HCT116 (cell line): ENCODE results near the gene CDC45. TPM values are rescaled to one million over a fixed set of nuclear protein-coding genes. Genes with fewer than 3 reads are reported as not detected.

Experiments used
- ATAC-seq: fragments of 200-7000 bp; cut with Tn5 transposase; 2 replicates; pipeline ENCODE4 v1.9.1; 2020; ENCODE audit warnings: mild to moderate bottlenecking, moderate library complexity
- BruUV-seq: library from RNA; stranded (reverse); fragments of 400-500 nt; replicated peaks from 2 replicates; lab custom pipeline; 2021; lab: Mats Ljungman, UMichigan
- CTCF ChIA-PET: fragments of 300-600 bp; sonication (Branson Sonifier 250); formaldehyde crosslinking; loops from one replicate; lab custom pipeline; 2021; ENCODE audit warnings: antibody characterized with exemption; lab: Charles Lee
- POLR2A ChIA-PET: fragments of 300-600, 350-600 bp; sonication (Branson Sonifier 250); formaldehyde crosslinking; loops from one replicate; lab custom pipeline; 2021; ENCODE audit warnings: antibody characterized with exemption; lab: Charles Lee
- RAD21 ChIA-PET, 2 experiments: fragments of 300-600 bp; sonication (Branson Sonifier 250); formaldehyde crosslinking; loops; one replicate each; lab custom pipeline; 2023; ENCODE audit warnings: low total read pairs in 2 of 2; ENCODE audit not compliant: uncharacterized antibody in 2 of 2, unreplicated experiment in 2 of 2, low non-redundant PET in 1 of 2; lab: Charles Lee
- DNase-seq: peaks from one replicate; pipeline ENCODE4 v3.0.0-alpha.2; 2010; ENCODE audit warnings: low read depth, low spot score
- H2AFZ ChIP-seq: fragments of 200-600 bp; shearing (Covaris generic), sonication (generic); 2 replicates; pipeline ENCODE4 v1.6.1; 2017; ENCODE audit warnings: low read depth, mixed run types, mixed read lengths, antibody characterized with exemption, low read length; ENCODE audit not compliant: poor library complexity, severe bottlenecking
- H3K27ac ChIP-seq: 2 replicates; pipeline ENCODE4 v1.5.1; 2012; ENCODE audit warnings: low read depth, low read length
- H3K27me3 ChIP-seq: fragments of 200-600 bp; sonication (generic); 2 replicates; pipeline ENCODE4 v1.6.1; 2016; ENCODE audit warnings: mixed run types, low read length, mixed read lengths; ENCODE audit not compliant: insufficient read depth
- H3K36me3 ChIP-seq, 2 experiments: fragments of 200-500 bp in 1 of 2; fragments of 200-600 bp in 1 of 2; sonication (Bioruptor generic) in 1 of 2; sonication (generic) in 1 of 2; 2 replicates each; pipeline versions ENCODE4 v1.5.1 to v1.6.1; 2014 to 2016; ENCODE audit warnings: low read length in 2 of 2, inconsistent platforms in 1 of 2, mixed read lengths in 1 of 2, mixed run types in 1 of 2; ENCODE audit not compliant: insufficient read depth in 2 of 2, control insufficient read depth in 1 of 2
- H3K4me1 ChIP-seq, 2 experiments: fragments of 200-600 bp in 1 of 2; sonication (generic) in 1 of 2; 2 replicates each; pipeline versions ENCODE4 v1.5.1 to v1.6.1; 2012 to 2017; ENCODE audit warnings: low read length in 2 of 2, inconsistent platforms in 1 of 2, mild to moderate bottlenecking in 1 of 2, mixed read lengths in 1 of 2, mixed run types in 1 of 2, moderate library complexity in 1 of 2; ENCODE audit not compliant: insufficient read depth in 2 of 2, control insufficient read depth in 1 of 2
- H3K4me2 ChIP-seq: fragments of 200-600 bp; sonication (generic); 2 replicates; pipeline ENCODE4 v1.6.1; 2017; ENCODE audit warnings: mixed run types, low read length, mixed read lengths
- H3K4me3 ChIP-seq, 2 experiments: fragments of 200-600 bp in 1 of 2; sonication (generic) in 1 of 2; replicated peaks in 1 of 2; 2 replicates each; pipeline ENCODE4 v1.5.1; 2011 to 2016; ENCODE audit warnings: low read length in 2 of 2, control low read depth in 1 of 2, low read depth in 1 of 2, mild to moderate bottlenecking in 1 of 2, mixed read lengths in 1 of 2, mixed run types in 1 of 2
- H3K79me2 ChIP-seq: fragments of 200-600 bp; sonication (generic); 2 replicates; pipeline ENCODE4 v1.6.1; 2017; ENCODE audit warnings: mild to moderate bottlenecking, mixed run types, low read length, moderate library complexity, mixed read lengths; ENCODE audit not compliant: insufficient read depth
- H3K9ac ChIP-seq: fragments of 200-600 bp; sonication (generic); 2 replicates; pipeline ENCODE4 v1.6.1; 2016; ENCODE audit warnings: low read length, mixed read lengths
- H3K9me2 ChIP-seq: fragments of 200-600 bp; sonication (generic), shearing (Covaris generic); 2 replicates; pipeline ENCODE4 v1.6.1; 2017; ENCODE audit warnings: mixed run types, mild to moderate bottlenecking, moderate library complexity; ENCODE audit not compliant: insufficient read depth
- H3K9me3 ChIP-seq, 2 experiments: fragments of 200-500 bp in 1 of 2; fragments of 200-600 bp in 1 of 2; sonication (Bioruptor generic) in 1 of 2; sonication (generic) in 1 of 2; 2 replicates each; pipeline ENCODE4 v1.6.1; 2014 to 2017; ENCODE audit warnings: low read length in 2 of 2, mixed read lengths in 2 of 2, inconsistent platforms in 1 of 2, low read depth in 1 of 2, mild to moderate bottlenecking in 1 of 2, mixed run types in 1 of 2, moderate library complexity in 1 of 2; ENCODE audit not compliant: control insufficient read depth in 1 of 2, insufficient read depth in 1 of 2
- H4K20me1 ChIP-seq: fragments of 200-600 bp; sonication (generic), shearing (Covaris generic); 2 replicates; pipeline ENCODE4 v1.6.1; 2017; ENCODE audit warnings: mixed run types, mild to moderate bottlenecking, moderate library complexity; ENCODE audit not compliant: insufficient read depth
- CBX3 ChIP-seq: IDR thresholded peaks from 2 replicates; pipeline ENCODE4 v1.6.1; 2012; ENCODE audit warnings: low read depth
- CEBPB ChIP-seq: IDR thresholded peaks from 2 replicates; pipeline ENCODE4 v1.6.1; 2012; ENCODE audit warnings: low read depth
- ELF1 ChIP-seq: IDR thresholded peaks from 2 replicates; pipeline ENCODE4 v1.6.1; 2012; ENCODE audit warnings: low read depth, borderline replicate concordance
- EZH2 ChIP-seq: fragments of 200-600 bp; sonication (generic); IDR thresholded peaks from 2 replicates; pipeline ENCODE4 v1.6.1; 2017; ENCODE audit warnings: antibody characterized with exemption, mixed run types
- EZH2phosphoT487 ChIP-seq: fragments of 200-600 bp; IDR thresholded peaks from 2 replicates; pipeline ENCODE4 v1.6.1; 2018; ENCODE audit warnings: antibody characterized with exemption, borderline replicate concordance
- FOSL1 ChIP-seq: IDR thresholded peaks from 2 replicates; pipeline ENCODE4 v1.6.1; 2012; ENCODE audit warnings: low read depth
- MAX ChIP-seq: IDR thresholded peaks from 2 replicates; pipeline ENCODE4 v1.6.1; 2012
- RAD21 ChIP-seq: IDR thresholded peaks from 2 replicates; pipeline ENCODE4 v1.6.1; 2012; ENCODE audit warnings: low read depth, mild to moderate bottlenecking
- SIN3A ChIP-seq: IDR thresholded peaks from 2 replicates; pipeline ENCODE4 v1.6.1; 2012; ENCODE audit warnings: low read depth
- SP1 ChIP-seq: IDR thresholded peaks from 2 replicates; pipeline ENCODE4 v1.6.1; 2012; ENCODE audit warnings: low read depth
- SRF ChIP-seq: IDR thresholded peaks from 2 replicates; pipeline ENCODE4 v1.6.1; 2012; ENCODE audit warnings: low read depth
- ZNF274 ChIP-seq: fragments of 200-500 bp; sonication (Bioruptor generic); IDR thresholded peaks from 2 replicates; pipeline ENCODE4 v1.6.1; 2014; ENCODE audit warnings: mild to moderate bottlenecking, low read depth, low read length, inconsistent platforms
- intact Hi-C: fragments of 100-400 bp; cut with micrococcal nuclease; formaldehyde crosslinking; loops from 2 replicates; pipeline ENCODE4 v1.10.0; 2022
- total RNA-seq: library from RNA; stranded (reverse); gene quantifications from one replicate; pipeline ENCODE4 v1.2.1, GENCODE V29; 2021; ENCODE audit not compliant: unreplicated experiment

Gene CDC45
- total RNA-seq, 1 experiment from 2014 or later: 43.4 TPM

- Histone ChIP-seq H4K20me1 (no peaks in the 10 kb centered on the region), H3K27ac (no peak overlapping the region), H3K4me2 (no peak overlapping the region), H3K9me2 (no peaks in the 10 kb centered on the region), H2AFZ (no peak overlapping the region), H3K4me3 (no peak overlapping the region), H3K79me2 (no peaks in the 10 kb centered on the region), H3K4me1 (no peaks in the 10 kb centered on the region), H3K27me3 (no peaks in the 10 kb centered on the region), H3K9me3 (no peaks in the 10 kb centered on the region), H3K36me3 (peaks cover 7 to 35% of the 10 kb centered on the region in 2 experiments; a peak in 3 of 4 replicates), H3K9ac (no peak overlapping the region)
- ChIA-PET POLR2A (no interaction called here), RAD21 (interaction anchor here in 1 of 2 experiments (0.7 kb wide), 1 partner anchor 115 kb away, joined by 3 read pairs; no protein-coding TSS in a partner anchor), CTCF (no interaction called here)
- DNase-seq (no peak), ATAC-seq (no peak)
- no peak for TF ChIP-seq SP1
- TF ChIP-seq MAX: no peak
- no peak for TF ChIP-seq ELF1
- no peak for TF ChIP-seq CBX3
- TF ChIP-seq EZH2: no peak
- no peak for TF ChIP-seq RAD21
- no peak for TF ChIP-seq FOSL1
- no peak for TF ChIP-seq SRF
- TF ChIP-seq EZH2phosphoT487: no peak
- TF ChIP-seq ZNF274: no peak
- no peak for TF ChIP-seq SIN3A
- no peak for TF ChIP-seq CEBPB
- intact Hi-C loops: no loop called here
- BruUV-seq: no TSS peak
Observed at GRCh38 chr22:19514831-19515565, 35.3 kb downstream of the CDC45 start.
